HCT116 (cell line): ENCODE data around the gene VWC2L. TPM values are rescaled to one million over a fixed set of nuclear protein-coding genes. Genes with fewer than 3 reads are reported as not detected.

ENCODE experiments used
- ATAC-seq: fragments of 200-7000 bp; cut with Tn5 transposase; 2 replicates; pipeline ENCODE4 v1.9.1; 2020; ENCODE audit warnings: mild to moderate bottlenecking, moderate library complexity
- BruUV-seq: library from RNA; stranded (reverse); fragments of 400-500 nt; replicated peaks from 2 replicates; lab custom pipeline; 2021; lab: Mats Ljungman, UMichigan
- CTCF ChIA-PET: fragments of 300-600 bp; sonication (Branson Sonifier 250); formaldehyde crosslinking; loops from one replicate; lab custom pipeline; 2021; ENCODE audit warnings: antibody characterized with exemption; lab: Charles Lee
- POLR2A ChIA-PET: fragments of 300-600, 350-600 bp; sonication (Branson Sonifier 250); formaldehyde crosslinking; loops from one replicate; lab custom pipeline; 2021; ENCODE audit warnings: antibody characterized with exemption; lab: Charles Lee
- RAD21 ChIA-PET, 2 experiments: fragments of 300-600 bp; sonication (Branson Sonifier 250); formaldehyde crosslinking; loops; one replicate each; lab custom pipeline; 2023; ENCODE audit warnings: low total read pairs in 2 of 2; ENCODE audit not compliant: uncharacterized antibody in 2 of 2, unreplicated experiment in 2 of 2, low non-redundant PET in 1 of 2; lab: Charles Lee
- DNase-seq: peaks from one replicate; pipeline ENCODE4 v3.0.0-alpha.2; 2010; ENCODE audit warnings: low read depth, low spot score
- H2AFZ ChIP-seq: fragments of 200-600 bp; shearing (Covaris generic), sonication (generic); 2 replicates; pipeline ENCODE4 v1.6.1; 2017; ENCODE audit warnings: low read depth, mixed run types, mixed read lengths, antibody characterized with exemption, low read length; ENCODE audit not compliant: poor library complexity, severe bottlenecking
- H3K27ac ChIP-seq: 2 replicates; pipeline ENCODE4 v1.5.1; 2012; ENCODE audit warnings: low read depth, low read length
- H3K27me3 ChIP-seq: fragments of 200-600 bp; sonication (generic); 2 replicates; pipeline ENCODE4 v1.6.1; 2016; ENCODE audit warnings: mixed run types, low read length, mixed read lengths; ENCODE audit not compliant: insufficient read depth
- H3K36me3 ChIP-seq, 2 experiments: fragments of 200-500 bp in 1 of 2; fragments of 200-600 bp in 1 of 2; sonication (Bioruptor generic) in 1 of 2; sonication (generic) in 1 of 2; 2 replicates each; pipeline versions ENCODE4 v1.5.1 to v1.6.1; 2014 to 2016; ENCODE audit warnings: low read length in 2 of 2, inconsistent platforms in 1 of 2, mixed read lengths in 1 of 2, mixed run types in 1 of 2; ENCODE audit not compliant: insufficient read depth in 2 of 2, control insufficient read depth in 1 of 2
- H3K4me1 ChIP-seq, 2 experiments: fragments of 200-600 bp in 1 of 2; sonication (generic) in 1 of 2; 2 replicates each; pipeline versions ENCODE4 v1.5.1 to v1.6.1; 2012 to 2017; ENCODE audit warnings: low read length in 2 of 2, inconsistent platforms in 1 of 2, mild to moderate bottlenecking in 1 of 2, mixed read lengths in 1 of 2, mixed run types in 1 of 2, moderate library complexity in 1 of 2; ENCODE audit not compliant: insufficient read depth in 2 of 2, control insufficient read depth in 1 of 2
- H3K4me2 ChIP-seq: fragments of 200-600 bp; sonication (generic); 2 replicates; pipeline ENCODE4 v1.6.1; 2017; ENCODE audit warnings: mixed run types, low read length, mixed read lengths
- H3K4me3 ChIP-seq, 2 experiments: fragments of 200-600 bp in 1 of 2; sonication (generic) in 1 of 2; replicated peaks in 1 of 2; 2 replicates each; pipeline ENCODE4 v1.5.1; 2011 to 2016; ENCODE audit warnings: low read length in 2 of 2, control low read depth in 1 of 2, low read depth in 1 of 2, mild to moderate bottlenecking in 1 of 2, mixed read lengths in 1 of 2, mixed run types in 1 of 2
- H3K79me2 ChIP-seq: fragments of 200-600 bp; sonication (generic); 2 replicates; pipeline ENCODE4 v1.6.1; 2017; ENCODE audit warnings: mild to moderate bottlenecking, mixed run types, low read length, moderate library complexity, mixed read lengths; ENCODE audit not compliant: insufficient read depth
- H3K9ac ChIP-seq: fragments of 200-600 bp; sonication (generic); 2 replicates; pipeline ENCODE4 v1.6.1; 2016; ENCODE audit warnings: low read length, mixed read lengths
- H3K9me2 ChIP-seq: fragments of 200-600 bp; sonication (generic), shearing (Covaris generic); 2 replicates; pipeline ENCODE4 v1.6.1; 2017; ENCODE audit warnings: mixed run types, mild to moderate bottlenecking, moderate library complexity; ENCODE audit not compliant: insufficient read depth
- H3K9me3 ChIP-seq, 2 experiments: fragments of 200-500 bp in 1 of 2; fragments of 200-600 bp in 1 of 2; sonication (Bioruptor generic) in 1 of 2; sonication (generic) in 1 of 2; 2 replicates each; pipeline ENCODE4 v1.6.1; 2014 to 2017; ENCODE audit warnings: low read length in 2 of 2, mixed read lengths in 2 of 2, inconsistent platforms in 1 of 2, low read depth in 1 of 2, mild to moderate bottlenecking in 1 of 2, mixed run types in 1 of 2, moderate library complexity in 1 of 2; ENCODE audit not compliant: control insufficient read depth in 1 of 2, insufficient read depth in 1 of 2
- H4K20me1 ChIP-seq: fragments of 200-600 bp; sonication (generic), shearing (Covaris generic); 2 replicates; pipeline ENCODE4 v1.6.1; 2017; ENCODE audit warnings: mixed run types, mild to moderate bottlenecking, moderate library complexity; ENCODE audit not compliant: insufficient read depth
- ATF3 ChIP-seq: IDR thresholded peaks from 2 replicates; pipeline ENCODE4 v1.6.1; 2012
- CEBPB ChIP-seq: IDR thresholded peaks from 2 replicates; pipeline ENCODE4 v1.6.1; 2012; ENCODE audit warnings: low read depth
- CTCF ChIP-seq, 3 experiments: fragments of 200-600 bp in 1 of 3; sonication (generic) in 1 of 3; IDR thresholded peaks in 2 of 3; conservative IDR thresholded peaks in 1 of 3; 2 replicates each; pipeline ENCODE4 v1.5.1; 2012 to 2017; ENCODE audit warnings: low read depth in 2 of 3, low read length in 2 of 3, antibody characterized with exemption in 1 of 3, borderline replicate concordance in 1 of 3, control low read depth in 1 of 3, mild to moderate bottlenecking in 1 of 3, mixed read lengths in 1 of 3, mixed run types in 1 of 3, moderate library complexity in 1 of 3; ENCODE audit not compliant: insufficient read depth in 1 of 3
- ELF1 ChIP-seq: IDR thresholded peaks from 2 replicates; pipeline ENCODE4 v1.6.1; 2012; ENCODE audit warnings: low read depth, borderline replicate concordance
- POLR2A ChIP-seq: IDR thresholded peaks from 2 replicates; pipeline ENCODE4 v1.7.0; 2011; ENCODE audit warnings: borderline replicate concordance; ENCODE audit not compliant: insufficient read depth, insufficient read length; ENCODE audit errors: extremely low read depth
- RAD21 ChIP-seq: IDR thresholded peaks from 2 replicates; pipeline ENCODE4 v1.6.1; 2012; ENCODE audit warnings: low read depth, mild to moderate bottlenecking
- SRF ChIP-seq: IDR thresholded peaks from 2 replicates; pipeline ENCODE4 v1.6.1; 2012; ENCODE audit warnings: low read depth
- TCF7L2 ChIP-seq: IDR thresholded peaks from 2 replicates; pipeline ENCODE4 v1.7.0; 2011; ENCODE audit warnings: borderline replicate concordance, inconsistent platforms; ENCODE audit not compliant: insufficient read depth, insufficient read length; ENCODE audit errors: extremely low read depth
- YY1 ChIP-seq: IDR thresholded peaks from 2 replicates; pipeline ENCODE4 v1.6.1; 2011; ENCODE audit warnings: low read length, low read depth, moderate library complexity, mild to moderate bottlenecking; ENCODE audit not compliant: insufficient replicate concordance; ENCODE audit errors: extremely low read depth
- intact Hi-C: fragments of 100-400 bp; cut with micrococcal nuclease; formaldehyde crosslinking; loops from 2 replicates; pipeline ENCODE4 v1.10.0; 2022
- total RNA-seq: library from RNA; stranded (reverse); gene quantifications from one replicate; pipeline ENCODE4 v1.2.1, GENCODE V29; 2021; ENCODE audit not compliant: unreplicated experiment

Gene VWC2L
- total RNA-seq, 1 experiment from 2014 or later = not detected

GRCh38 chr2:214575030-214575429 lies 164.2 kb downstream of the VWC2L start (continued):
- no peak for TF ChIP-seq ATF3

- no peak overlapping the region for H3K9ac ChIP-seq
- RAD21 ChIA-PET = no interaction called here
- H3K9me3 ChIP-seq = no peaks in the 10 kb centered on the region
- no peaks in the 10 kb centered on the region; the same call in 1 of the 2 replicates for H3K9me2 ChIP-seq
- H2AFZ ChIP-seq = no peak overlapping the region
- no TSS peak for BruUV-seq
- no peak overlapping the region for H3K4me3 ChIP-seq
- no peaks in the 10 kb centered on the region for H3K27me3 ChIP-seq
- intact Hi-C loops = no loop called here
- no peaks in the 10 kb centered on the region for H3K36me3 ChIP-seq
- no peak overlapping the region for H3K27ac ChIP-seq
- TF ChIP-seq ATF3 (no peak), SRF (no peak), POLR2A (no peak), TCF7L2 (no peak), RAD21 (no peak), ELF1 (no peak), CEBPB (no peak), CTCF (IDR thresholded peaks at IDR 0.05 in 2 of 3, conservative IDR thresholded peaks at IDR 0.05 in 1 of 3; ENCODE audit: borderline replicate concordance in 1 of 3, insufficient read depth in 1 of 3, low read depth in 2 of 3, low read length in 2 of 3) (no peak), YY1 (no peak)
- H3K4me2 ChIP-seq = no peak overlapping the region
- H4K20me1 ChIP-seq = no peaks in the 10 kb centered on the region
- POLR2A ChIA-PET = no interaction called here
- CTCF ChIA-PET = no interaction called here
- DNase-seq (no peak), ATAC-seq (no peak)
- no peaks in the 10 kb centered on the region for H3K4me1 ChIP-seq
- no peaks in the 10 kb centered on the region for H3K79me2 ChIP-seq
Measured at GRCh38 chr2:214575465-214575864, 164.6 kb downstream of the VWC2L start.
